GM23338 (cell line): Measurements from ENCODE around the gene CST11. TPM values are rescaled to one million over a fixed set of nuclear protein-coding genes. Genes with fewer than 3 reads are reported as not detected.

Experiments used
- ATAC-seq: fragments of 200-7000 bp; cut with Tn5 transposase; 3 replicates; pipeline ENCODE4 v1.9.1; 2020
- DNase-seq: peaks from one replicate; pipeline ENCODE4 v3.0.0-alpha.2; 2015; ENCODE audit warnings: low spot score
- H2AFZ ChIP-seq: fragments of 200-600 bp; sonication (generic); 2 replicates; pipeline ENCODE4 v1.8.0; 2016; ENCODE audit warnings: antibody characterized with exemption, mild to moderate bottlenecking, moderate library complexity
- H3F3A ChIP-seq: fragments of 200-600 bp; sonication (generic); replicated peaks from 2 replicates; pipeline ENCODE4 v1.8.0; 2017; ENCODE audit warnings: antibody characterized with exemption, mixed run types, low read depth
- H3K27ac ChIP-seq: fragments of 200-600 bp; sonication (generic); 2 replicates; pipeline ENCODE4 v1.6.1; 2016; ENCODE audit warnings: low read depth
- H3K27me3 ChIP-seq: fragments of 200-600 bp; sonication (generic); 2 replicates; pipeline ENCODE4 v1.8.0; 2016; ENCODE audit warnings: mild to moderate bottlenecking, mixed run types, moderate library complexity; ENCODE audit not compliant: insufficient read depth
- H3K36me3 ChIP-seq: fragments of 200-600 bp; sonication (generic); 2 replicates; pipeline ENCODE4 v1.8.0; 2016; ENCODE audit warnings: mild to moderate bottlenecking; ENCODE audit not compliant: insufficient read depth
- H3K4me1 ChIP-seq: fragments of 200-600 bp; sonication (generic); 2 replicates; pipeline ENCODE4 v1.8.0; 2016; ENCODE audit warnings: mild to moderate bottlenecking, moderate library complexity; ENCODE audit not compliant: insufficient read depth
- H3K4me2 ChIP-seq: fragments of 200-600 bp; sonication (generic); 2 replicates; pipeline ENCODE4 v1.7.1; 2017; ENCODE audit warnings: mixed run types
- H3K4me3 ChIP-seq: fragments of 200-600 bp; sonication (generic); 2 replicates; pipeline ENCODE4 v1.6.1; 2016; ENCODE audit warnings: mixed run types
- H3K79me2 ChIP-seq: fragments of 200-600 bp; sonication (generic); replicated peaks from 2 replicates; pipeline ENCODE4 v1.8.0; 2017; ENCODE audit warnings: mild to moderate bottlenecking; ENCODE audit not compliant: insufficient read depth
- H3K9me2 ChIP-seq: fragments of 200-600 bp; sonication (generic); 2 replicates; pipeline ENCODE4 v1.8.0; 2017; ENCODE audit not compliant: insufficient read depth
- H4K20me1 ChIP-seq: fragments of 200-600 bp; sonication (generic); replicated peaks from 2 replicates; pipeline ENCODE4 v1.8.0; 2017; ENCODE audit warnings: mild to moderate bottlenecking; ENCODE audit not compliant: insufficient read depth
- H3K27ac Mint-ChIP-seq: 2 replicates; pipeline ENCODE4 v1.8.0; 2020; ENCODE audit warnings: inconsistent platforms, mild to moderate bottlenecking, moderate library complexity, mixed read lengths
- H3K27me3 Mint-ChIP-seq: 3 replicates; pipeline ENCODE4 v1.8.0; 2022; ENCODE audit warnings: low read depth, mild to moderate bottlenecking, moderate library complexity, mixed read lengths, inconsistent platforms; ENCODE audit not compliant: insufficient read depth, poor library complexity
- H3K36me3 Mint-ChIP-seq: 3 replicates; pipeline ENCODE4 v1.8.0; 2021; ENCODE audit warnings: low read depth, mild to moderate bottlenecking, inconsistent platforms, moderate library complexity, mixed read lengths
- H3K4me1 Mint-ChIP-seq: 3 replicates; pipeline ENCODE4 v1.8.0; 2020; ENCODE audit warnings: mild to moderate bottlenecking, inconsistent platforms, mixed read lengths
- H3K4me3 Mint-ChIP-seq: 3 replicates; pipeline ENCODE4 v1.8.0; 2021; ENCODE audit warnings: moderate library complexity, mild to moderate bottlenecking, inconsistent platforms, mixed read lengths
- H3K9me3 Mint-ChIP-seq: 3 replicates; pipeline ENCODE4 v1.8.0; 2020; ENCODE audit warnings: moderate library complexity, mild to moderate bottlenecking, inconsistent platforms, mixed read lengths
- CREB1 ChIP-seq: fragments of 250-450 bp; sonication (Bioruptor Pico); IDR thresholded peaks from 2 replicates; pipeline ENCODE4 v1.5.0; 2020; ENCODE audit warnings: low read depth, mild to moderate bottlenecking, moderate library complexity
- EZH2 ChIP-seq: fragments of 200-600 bp; sonication (generic); IDR thresholded peaks from one replicate; pipeline ENCODE4 v1.8.0; 2017; ENCODE audit warnings: antibody characterized with exemption, mild to moderate bottlenecking, low read depth; ENCODE audit not compliant: unreplicated experiment
- EZH2phosphoT487 ChIP-seq: fragments of 200-600 bp; sonication (generic); IDR thresholded peaks from one replicate; pipeline ENCODE4 v1.8.1; 2018; ENCODE audit warnings: antibody characterized with exemption; ENCODE audit not compliant: unreplicated experiment
- JUNB ChIP-seq: IDR thresholded peaks from one replicate; pipeline ENCODE4 v1.6.1; 2016; ENCODE audit warnings: antibody characterized with exemption; ENCODE audit not compliant: unreplicated experiment
- NANOG ChIP-seq: IDR thresholded peaks from 2 replicates; pipeline ENCODE4 v1.6.1; 2016; ENCODE audit warnings: antibody characterized with exemption, borderline replicate concordance
- POLR2AphosphoS5 ChIP-seq: IDR thresholded peaks from 2 replicates; pipeline ENCODE4 v1.6.1; 2016; ENCODE audit warnings: antibody characterized with exemption, low read depth
- STAT1 ChIP-seq: IDR thresholded peaks from one replicate; pipeline ENCODE4 v1.6.1; 2016; ENCODE audit warnings: antibody characterized with exemption; ENCODE audit not compliant: unreplicated experiment
- ZNF114 ChIP-seq: fragments of 250-450 bp; sonication (Bioruptor Pico); IDR thresholded peaks from 2 replicates; pipeline ENCODE4 v1.5.0; 2020; ENCODE audit warnings: mild to moderate bottlenecking, moderate library complexity
- ZNF331 ChIP-seq: fragments of 250-450 bp; sonication (Bioruptor Pico); IDR thresholded peaks from 2 replicates; pipeline ENCODE4 v1.5.0; 2020; ENCODE audit warnings: low read depth, mild to moderate bottlenecking, moderate library complexity
- ZNF462 ChIP-seq: fragments of 250-450 bp; sonication (Bioruptor Pico); IDR thresholded peaks from 2 replicates; pipeline ENCODE4 v1.5.0; 2020; ENCODE audit warnings: mild to moderate bottlenecking, moderate library complexity
- polyA plus RNA-seq: library from polyadenylated mRNA; unstranded; fragments of >200 nt; fragmentation: Nextera tagmentation; extraction: Ambion mirVana; gene quantifications from 2 replicates; pipeline ENCODE4 v1.2.1, GENCODE V29; 2016
- total RNA-seq: library from RNA; depleted of rRNA; stranded (reverse); fragments of >200 nt; shearing (Covaris generic); gene quantifications from 2 replicates; pipeline ENCODE4 v1.2.3, GENCODE V29; 2014
- TF ChIP-seq, protein P1 (sequence below), 2 experiments: fragments of 200-600 bp in 1 of 2; sonication (generic) in 1 of 2; conservative IDR thresholded peaks; 2 replicates each; pipeline versions ENCODE4 v1.5.1 to v1.6.1; 2016 to 2017; ENCODE audit warnings: antibody characterized with exemption in 2 of 2, low read depth in 2 of 2, mild to moderate bottlenecking in 2 of 2, moderate library complexity in 1 of 2

CST11 gene
- total and polyA plus RNA-seq, 2 experiments from 2014 or later = not detected

GRCh38 chr20:23493172-23493772 is 40.6 kb upstream of the CST11 start:
- no peak for ATAC-seq
- Mint-ChIP-seq H3K9me3 (peaks cover 26% of the 10 kb centered on the region), H3K4me1 (no peaks in the 10 kb centered on the region; the same call in 2 of the 3 replicates), H3K27me3 (no peaks in the 10 kb centered on the region), H3K27ac (no peak overlapping the region), H3K4me3 (no peak overlapping the region), H3K36me3 (peaks cover 20% of the 10 kb centered on the region)
- H3K4me2 ChIP-seq = no peak overlapping the region
- no peak overlapping the region for H3K27ac ChIP-seq
- H2AFZ ChIP-seq = no peak overlapping the region
- H3K27me3 ChIP-seq = no peaks in the 10 kb centered on the region
- H3F3A ChIP-seq = no peaks in the 10 kb centered on the region
- no peak overlapping the region for H3K4me3 ChIP-seq
- H4K20me1 ChIP-seq = no peaks in the 10 kb centered on the region
- DNase-seq = no peak
- TF ChIP-seq, protein P1, sequence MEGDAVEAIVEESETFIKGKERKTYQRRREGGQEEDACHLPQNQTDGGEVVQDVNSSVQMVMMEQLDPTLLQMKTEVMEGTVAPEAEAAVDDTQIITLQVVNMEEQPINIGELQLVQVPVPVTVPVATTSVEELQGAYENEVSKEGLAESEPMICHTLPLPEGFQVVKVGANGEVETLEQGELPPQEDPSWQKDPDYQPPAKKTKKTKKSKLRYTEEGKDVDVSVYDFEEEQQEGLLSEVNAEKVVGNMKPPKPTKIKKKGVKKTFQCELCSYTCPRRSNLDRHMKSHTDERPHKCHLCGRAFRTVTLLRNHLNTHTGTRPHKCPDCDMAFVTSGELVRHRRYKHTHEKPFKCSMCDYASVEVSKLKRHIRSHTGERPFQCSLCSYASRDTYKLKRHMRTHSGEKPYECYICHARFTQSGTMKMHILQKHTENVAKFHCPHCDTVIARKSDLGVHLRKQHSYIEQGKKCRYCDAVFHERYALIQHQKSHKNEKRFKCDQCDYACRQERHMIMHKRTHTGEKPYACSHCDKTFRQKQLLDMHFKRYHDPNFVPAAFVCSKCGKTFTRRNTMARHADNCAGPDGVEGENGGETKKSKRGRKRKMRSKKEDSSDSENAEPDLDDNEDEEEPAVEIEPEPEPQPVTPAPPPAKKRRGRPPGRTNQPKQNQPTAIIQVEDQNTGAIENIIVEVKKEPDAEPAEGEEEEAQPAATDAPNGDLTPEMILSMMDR (conservative IDR thresholded peaks at IDR 0.05; ENCODE audit: low read depth in 2 of 2) = no peak
- TF ChIP-seq EZH2 (no peak), NANOG (no peak), JUNB (no peak)
- H3K4me1 ChIP-seq = no peaks in the 10 kb centered on the region
- no peaks in the 10 kb centered on the region for H3K79me2 ChIP-seq
- H3K36me3 ChIP-seq = no peaks in the 10 kb centered on the region; the same call in none of the 2 replicates
- H3K9me2 ChIP-seq = peaks cover 18% of the 10 kb centered on the region; the same call in 1 of the 2 replicates

DNA sequence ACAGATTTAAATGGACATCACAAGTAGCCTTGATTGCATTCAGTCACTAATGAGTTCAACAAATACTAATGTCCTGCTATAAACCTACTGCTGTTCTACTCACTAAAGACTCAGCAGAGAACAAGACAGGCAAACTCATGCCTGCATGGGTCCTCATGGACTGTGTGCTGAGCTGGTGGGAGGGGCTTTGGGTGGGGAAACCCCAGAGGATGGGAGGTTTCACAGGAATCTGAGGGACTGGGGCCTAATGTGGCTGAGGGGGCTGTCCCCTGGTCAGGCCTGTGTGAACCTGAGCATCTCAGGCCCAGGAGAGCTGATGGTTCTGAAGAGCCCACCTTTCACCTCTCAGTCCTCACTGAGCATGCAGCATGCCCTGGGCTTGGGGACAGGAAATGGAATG is 39.6 kb upstream of the CST11 start:
- Mint-ChIP-seq H3K36me3 (peaks cover 16% of the 10 kb centered on the region), H3K4me3 (no peak overlapping the region), H3K4me1 (no peaks in the 10 kb centered on the region; the same call in 2 of the 3 replicates), H3K27me3 (peaks cover 2% of the 10 kb centered on the region), H3K27ac (no peak overlapping the region), H3K9me3 (peaks cover 19% of the 10 kb centered on the region)
- H3K27ac ChIP-seq = no peak overlapping the region
- H3F3A ChIP-seq = no peaks in the 10 kb centered on the region
- no peak overlapping the region for H2AFZ ChIP-seq
- no peaks in the 10 kb centered on the region for H3K79me2 ChIP-seq
- no peaks in the 10 kb centered on the region; the same call in none of the 2 replicates for H3K36me3 ChIP-seq
- H3K4me1 ChIP-seq = no peaks in the 10 kb centered on the region
- DNase-seq (no peak), ATAC-seq (no peak)
- H3K4me2 ChIP-seq = no peak overlapping the region
- H3K27me3 ChIP-seq = no peaks in the 10 kb centered on the region
- H4K20me1 ChIP-seq = no peaks in the 10 kb centered on the region
- H3K9me2 ChIP-seq = peaks cover 18% of the 10 kb centered on the region; the same call in 1 of the 2 replicates
- H3K4me3 ChIP-seq = no peak overlapping the region
- TF ChIP-seq NANOG (no peak), ZNF331 (CRISPR knock-in tag) (no peak), EZH2phosphoT487 (no peak), POLR2AphosphoS5 (no peak), CREB1 (no peak), ZNF462 (CRISPR knock-in tag) (no peak), STAT1 (no peak), EZH2 (no peak), ZNF114 (CRISPR knock-in tag) (no peak)
- TF ChIP-seq, protein P1 (conservative IDR thresholded peaks at IDR 0.05; ENCODE audit: low read depth in 2 of 2) = no peak
